Neural cell (in vitro differentiated cells): ENCODE results near the gene SLC22A23. TPM values are rescaled to one million over a fixed set of nuclear protein-coding genes. Genes with fewer than 3 reads are reported as not detected.
A peak's percentile ranks its signal among the peaks of the same experiment; 100 is the strongest.

Source experiments
- H2AFZ ChIP-seq: fragments of 200-600, 300-800 bp; sonication (generic), shearing (Covaris generic); 2 replicates; pipeline ENCODE4 v1.6.0; 2014; ENCODE audit warnings: low read depth, mild to moderate bottlenecking, antibody characterized with exemption, low read length, moderate library complexity
- H3F3A ChIP-seq: fragments of 200-600 bp; shearing (Covaris generic); 2 replicates; pipeline ENCODE4 v1.6.1; 2016; ENCODE audit warnings: mild to moderate bottlenecking, moderate library complexity, mixed read lengths, antibody characterized with exemption, low read length; ENCODE audit not compliant: insufficient read depth, poor library complexity, severe bottlenecking
- H3K27ac ChIP-seq: fragments of 200-600, 300-800 bp; sonication (generic), shearing (Covaris generic); 2 replicates; pipeline ENCODE4 v1.5.1; 2014; ENCODE audit warnings: mild to moderate bottlenecking, low read length, moderate library complexity
- H3K27me3 ChIP-seq: fragments of 300-800, 200-600 bp; sonication (generic), shearing (Covaris generic); 2 replicates; pipeline ENCODE4 v1.6.0; 2014; ENCODE audit warnings: mild to moderate bottlenecking, low read depth, low read length, moderate library complexity; ENCODE audit not compliant: insufficient read depth
- H3K36me3 ChIP-seq: fragments of 300-800, 200-600 bp; sonication (generic), shearing (Covaris generic); 2 replicates; pipeline ENCODE4 v1.5.1; 2014; ENCODE audit warnings: mild to moderate bottlenecking, antibody characterized with exemption, low read length, moderate library complexity; ENCODE audit not compliant: insufficient read depth
- H3K4me2 ChIP-seq: fragments of 300-800, 200-600 bp; sonication (generic), shearing (Covaris generic); 2 replicates; pipeline ENCODE4 v1.6.0; 2014; ENCODE audit warnings: mild to moderate bottlenecking, low read length
- H3K4me3 ChIP-seq: fragments of 300-800, 200-600 bp; sonication (generic), shearing (Covaris generic); 2 replicates; pipeline ENCODE4 v1.5.1; 2014; ENCODE audit warnings: mild to moderate bottlenecking, low read length, moderate library complexity
- H3K79me2 ChIP-seq: fragments of 200-600 bp; shearing (Covaris generic); replicated peaks from 2 replicates; pipeline ENCODE4 v1.6.0; 2014; ENCODE audit warnings: mild to moderate bottlenecking, low read length, moderate library complexity; ENCODE audit not compliant: insufficient read depth
- H3K9ac ChIP-seq: fragments of 300-800, 200-600 bp; sonication (generic), shearing (Covaris generic); 2 replicates; pipeline ENCODE4 v1.6.1; 2016; ENCODE audit warnings: mild to moderate bottlenecking, low read length, mixed read lengths
- H3K9me2 ChIP-seq: fragments of 200-600 bp; shearing (Covaris generic); 2 replicates; pipeline ENCODE4 v1.6.1; 2016; ENCODE audit warnings: mild to moderate bottlenecking, low read length, mixed read lengths; ENCODE audit not compliant: insufficient read depth
- H3K9me3 ChIP-seq: fragments of 200-600, 300-800 bp; sonication (generic), shearing (Covaris generic); 2 replicates; pipeline ENCODE4 v1.6.1; 2016; ENCODE audit warnings: mild to moderate bottlenecking, mixed run types, low read length, moderate library complexity, mixed read lengths
- H4K20me1 ChIP-seq: fragments of 200-600 bp; shearing (Covaris generic); 2 replicates; pipeline ENCODE4 v1.6.1; 2016; ENCODE audit warnings: mild to moderate bottlenecking, mixed run types; ENCODE audit not compliant: insufficient read depth
- EP300 ChIP-seq: fragments of 450-650 bp; conservative IDR thresholded peaks from 2 replicates; pipeline ENCODE4 v1.6.1; 2014; ENCODE audit warnings: antibody characterized with exemption, mild to moderate bottlenecking, moderate library complexity; ENCODE audit not compliant: poor library complexity, severe bottlenecking
- EZH2 ChIP-seq: fragments of 200-600, 300-800 bp; shearing (Covaris generic), sonication (generic); IDR thresholded peaks from 2 replicates; pipeline ENCODE4 v1.6.1; 2014; ENCODE audit warnings: antibody characterized with exemption, low read length, borderline replicate concordance, mild to moderate bottlenecking; ENCODE audit not compliant: insufficient read depth, poor library complexity, severe bottlenecking
- MXI1 ChIP-seq: fragments of 450-650 bp; conservative IDR thresholded peaks from 2 replicates; pipeline ENCODE4 v1.6.1; 2014; ENCODE audit warnings: antibody characterized with exemption, mild to moderate bottlenecking; ENCODE audit not compliant: poor library complexity, severe bottlenecking
- POLR2AphosphoS5 ChIP-seq: IDR thresholded peaks from 2 replicates; pipeline ENCODE4 v1.6.1; 2012
- RAD21 ChIP-seq: fragments of 450-650 bp; conservative IDR thresholded peaks from 2 replicates; pipeline ENCODE4 v1.6.1; 2014; ENCODE audit warnings: antibody characterized with exemption, mild to moderate bottlenecking, moderate library complexity
- SMC3 ChIP-seq: fragments of 450-650 bp; conservative IDR thresholded peaks from 2 replicates; pipeline ENCODE4 v1.6.1; 2014; ENCODE audit warnings: antibody characterized with exemption, mild to moderate bottlenecking, moderate library complexity; ENCODE audit not compliant: poor library complexity
- TAF1 ChIP-seq: IDR thresholded peaks from 2 replicates; pipeline ENCODE4 v1.6.1; 2012; ENCODE audit warnings: low read depth
- polyA plus RNA-seq: library from polyadenylated mRNA; depleted of rRNA; stranded (reverse); fragments of >200 nt; gene quantifications from 2 replicates; pipeline ENCODE4 v1.2.3, GENCODE V29; 2014
- TF ChIP-seq, protein P1 (sequence below): fragments of 450-650 bp; IDR thresholded peaks from 2 replicates; pipeline ENCODE4 v1.5.1; 2014; ENCODE audit warnings: antibody characterized with exemption, mild to moderate bottlenecking, moderate library complexity; ENCODE audit not compliant: poor library complexity, severe bottlenecking
- TF ChIP-seq, protein P2 (sequence below): IDR thresholded peaks from 2 replicates; pipeline ENCODE4 v1.6.1; 2012; ENCODE audit warnings: borderline replicate concordance

Gene SLC22A23
- polyA plus RNA-seq, 1 donor from 2014 or later = 8.8 TPM

DNA sequence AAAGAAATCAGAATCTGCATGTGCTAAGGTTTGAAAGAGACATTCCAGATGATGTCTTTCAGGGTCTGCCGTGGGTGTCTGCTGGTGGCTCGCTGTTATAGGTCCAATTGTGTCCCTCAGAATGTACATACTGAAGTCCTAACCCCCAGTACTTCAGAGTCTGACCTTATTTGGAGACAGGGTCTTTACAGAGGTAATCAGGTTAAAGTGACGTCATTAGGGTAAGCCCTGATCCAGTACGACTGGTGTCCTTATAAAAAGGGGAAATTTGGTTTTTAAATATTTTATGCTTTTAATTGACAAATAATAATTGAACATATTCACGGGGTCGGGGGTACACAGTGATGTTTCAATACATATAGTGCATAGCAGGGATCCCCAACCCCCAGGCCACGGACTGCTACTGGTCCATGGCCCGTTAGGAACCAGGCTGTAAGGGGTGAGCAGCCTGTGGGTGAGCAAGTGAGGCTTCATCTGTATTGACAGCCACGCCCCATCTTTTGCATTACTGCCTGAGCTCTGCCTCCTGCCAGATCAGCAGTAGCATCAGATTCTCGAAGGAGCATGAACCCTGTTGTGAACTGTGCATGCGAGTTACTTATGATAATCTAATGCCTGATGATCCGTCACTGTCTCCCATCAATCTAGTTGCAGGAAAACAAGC is 33.2 kb upstream of the SLC22A23 start:
- Histone ChIP-seq H3K9me3 (no peaks in the 10 kb centered on the region), H3F3A (no peaks in the 10 kb centered on the region), H3K27ac (peak overlapping the region; percentile 18), H3K36me3 (no peaks in the 10 kb centered on the region), H3K9me2 (no peaks in the 10 kb centered on the region), H2AFZ (no peak overlapping the region), H3K79me2 (no peaks in the 10 kb centered on the region), H3K27me3 (no peaks in the 10 kb centered on the region), H3K4me3 (no peak overlapping the region), H3K4me2 (no peak overlapping the region), H4K20me1 (no peaks in the 10 kb centered on the region), H3K9ac (no peak overlapping the region)
- TF ChIP-seq, protein P1, sequence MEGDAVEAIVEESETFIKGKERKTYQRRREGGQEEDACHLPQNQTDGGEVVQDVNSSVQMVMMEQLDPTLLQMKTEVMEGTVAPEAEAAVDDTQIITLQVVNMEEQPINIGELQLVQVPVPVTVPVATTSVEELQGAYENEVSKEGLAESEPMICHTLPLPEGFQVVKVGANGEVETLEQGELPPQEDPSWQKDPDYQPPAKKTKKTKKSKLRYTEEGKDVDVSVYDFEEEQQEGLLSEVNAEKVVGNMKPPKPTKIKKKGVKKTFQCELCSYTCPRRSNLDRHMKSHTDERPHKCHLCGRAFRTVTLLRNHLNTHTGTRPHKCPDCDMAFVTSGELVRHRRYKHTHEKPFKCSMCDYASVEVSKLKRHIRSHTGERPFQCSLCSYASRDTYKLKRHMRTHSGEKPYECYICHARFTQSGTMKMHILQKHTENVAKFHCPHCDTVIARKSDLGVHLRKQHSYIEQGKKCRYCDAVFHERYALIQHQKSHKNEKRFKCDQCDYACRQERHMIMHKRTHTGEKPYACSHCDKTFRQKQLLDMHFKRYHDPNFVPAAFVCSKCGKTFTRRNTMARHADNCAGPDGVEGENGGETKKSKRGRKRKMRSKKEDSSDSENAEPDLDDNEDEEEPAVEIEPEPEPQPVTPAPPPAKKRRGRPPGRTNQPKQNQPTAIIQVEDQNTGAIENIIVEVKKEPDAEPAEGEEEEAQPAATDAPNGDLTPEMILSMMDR = no peak

DNA sequence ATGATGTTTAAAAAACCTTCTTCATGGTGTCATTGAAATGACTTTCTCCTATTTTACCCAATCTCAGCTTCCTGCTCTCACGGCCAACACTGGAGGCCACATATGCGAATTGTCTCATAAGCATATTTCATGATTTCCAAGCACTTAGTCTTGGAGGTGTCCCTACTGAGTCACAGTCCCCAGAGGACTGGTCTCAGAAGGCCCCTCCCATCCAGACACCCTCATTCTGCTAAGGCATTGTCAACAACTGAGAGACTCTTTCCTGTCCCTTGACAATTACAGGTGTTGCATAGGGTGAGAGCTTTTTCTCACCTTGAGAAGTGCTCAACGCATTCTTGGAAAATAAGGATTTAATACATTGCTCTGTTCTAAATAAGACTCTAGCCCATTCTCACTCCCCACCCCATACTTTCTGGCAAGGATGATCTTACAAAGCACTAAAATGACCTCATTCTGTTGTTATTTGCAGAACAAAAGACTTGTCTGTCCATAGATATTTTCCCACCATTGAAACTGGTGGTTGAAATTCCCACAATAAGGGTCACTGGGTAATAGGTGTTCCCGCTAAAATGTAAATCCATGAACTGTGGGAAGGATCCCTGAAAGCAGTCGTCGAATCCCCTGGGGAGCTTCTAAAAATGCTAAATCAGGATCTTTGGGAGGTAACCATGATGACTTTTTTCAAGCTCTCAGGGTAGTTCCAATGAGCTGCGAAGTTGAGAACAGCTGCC is 32.3 kb upstream of the SLC22A23 start:
- Histone ChIP-seq H2AFZ (no peak overlapping the region), H3K4me2 (no peak overlapping the region)

More for the DNA sequence above, 32.3 kb upstream of the SLC22A23 start:
- H3F3A ChIP-seq = no peaks in the 10 kb centered on the region
- TF ChIP-seq POLR2AphosphoS5 = no peak
- TF ChIP-seq, protein P2, sequence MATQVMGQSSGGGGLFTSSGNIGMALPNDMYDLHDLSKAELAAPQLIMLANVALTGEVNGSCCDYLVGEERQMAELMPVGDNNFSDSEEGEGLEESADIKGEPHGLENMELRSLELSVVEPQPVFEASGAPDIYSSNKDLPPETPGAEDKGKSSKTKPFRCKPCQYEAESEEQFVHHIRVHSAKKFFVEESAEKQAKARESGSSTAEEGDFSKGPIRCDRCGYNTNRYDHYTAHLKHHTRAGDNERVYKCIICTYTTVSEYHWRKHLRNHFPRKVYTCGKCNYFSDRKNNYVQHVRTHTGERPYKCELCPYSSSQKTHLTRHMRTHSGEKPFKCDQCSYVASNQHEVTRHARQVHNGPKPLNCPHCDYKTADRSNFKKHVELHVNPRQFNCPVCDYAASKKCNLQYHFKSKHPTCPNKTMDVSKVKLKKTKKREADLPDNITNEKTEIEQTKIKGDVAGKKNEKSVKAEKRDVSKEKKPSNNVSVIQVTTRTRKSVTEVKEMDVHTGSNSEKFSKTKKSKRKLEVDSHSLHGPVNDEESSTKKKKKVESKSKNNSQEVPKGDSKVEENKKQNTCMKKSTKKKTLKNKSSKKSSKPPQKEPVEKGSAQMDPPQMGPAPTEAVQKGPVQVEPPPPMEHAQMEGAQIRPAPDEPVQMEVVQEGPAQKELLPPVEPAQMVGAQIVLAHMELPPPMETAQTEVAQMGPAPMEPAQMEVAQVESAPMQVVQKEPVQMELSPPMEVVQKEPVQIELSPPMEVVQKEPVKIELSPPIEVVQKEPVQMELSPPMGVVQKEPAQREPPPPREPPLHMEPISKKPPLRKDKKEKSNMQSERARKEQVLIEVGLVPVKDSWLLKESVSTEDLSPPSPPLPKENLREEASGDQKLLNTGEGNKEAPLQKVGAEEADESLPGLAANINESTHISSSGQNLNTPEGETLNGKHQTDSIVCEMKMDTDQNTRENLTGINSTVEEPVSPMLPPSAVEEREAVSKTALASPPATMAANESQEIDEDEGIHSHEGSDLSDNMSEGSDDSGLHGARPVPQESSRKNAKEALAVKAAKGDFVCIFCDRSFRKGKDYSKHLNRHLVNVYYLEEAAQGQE = no peak
- no peak for TF ChIP-seq SMC3
- TF ChIP-seq EP300 = no peak
- TF ChIP-seq EZH2 = no peak
- no peak for TF ChIP-seq MXI1
- no peak for TF ChIP-seq TAF1
- no peak for TF ChIP-seq RAD21
- TF ChIP-seq, protein P1 = no peak
- no peaks in the 10 kb centered on the region for H3K36me3 ChIP-seq
- H3K9me2 ChIP-seq = no peaks in the 10 kb centered on the region
- no peak overlapping the region for H3K4me3 ChIP-seq
- H3K27ac ChIP-seq = no peak overlapping the region
- H4K20me1 ChIP-seq = no peaks in the 10 kb centered on the region
- H3K9ac ChIP-seq = no peak overlapping the region
- H3K79me2 ChIP-seq = no peaks in the 10 kb centered on the region
- H3K9me3 ChIP-seq = no peaks in the 10 kb centered on the region
- H3K27me3 ChIP-seq = no peaks in the 10 kb centered on the region
